Vagina (tissue), 2 donors: ENCODE data around the gene VPS4B. TPM values are rescaled to one million over a fixed set of nuclear protein-coding genes. Genes with fewer than 3 reads are reported as not detected.

Experiments
- DNase-seq, 2 donors: peaks; one replicate each; pipeline ENCODE4 v3.0.0-alpha.2; 2017; ENCODE audit errors: extremely low spot score in 2 of 2
- H3K27ac ChIP-seq: fragments of 200-600 bp; sonication (generic); one replicate; pipeline ENCODE4 v1.5.1; 2019
- H3K27me3 ChIP-seq: fragments of 200-600 bp; sonication (generic); one replicate; pipeline ENCODE4 v1.5.1; 2019
- H3K36me3 ChIP-seq, 2 donors: fragments of 200-600 bp; sonication (generic); one replicate each; pipeline ENCODE4 v1.5.1; 2017 to 2019
- H3K4me1 ChIP-seq: fragments of 200-600 bp; sonication (generic); one replicate; pipeline ENCODE4 v1.5.1; 2019
- H3K4me3 ChIP-seq, 2 donors: fragments of 200-600 bp; sonication (generic); 1 replicate in 1 of 2; 2 replicates in 1 of 2; pipeline ENCODE4 v1.5.1; 2016 to 2019
- H3K9me3 ChIP-seq: fragments of 200-600 bp; sonication (generic); one replicate; pipeline ENCODE4 v1.5.1; 2019
- POLR2A ChIP-seq, 2 donors: fragments of 450-650 bp; IDR thresholded peaks; one replicate each; pipeline ENCODE4 v1.6.1; 2017; ENCODE audit warnings: antibody characterized with exemption in 2 of 2, mild to moderate bottlenecking in 2 of 2, moderate library complexity in 2 of 2
- POLR2AphosphoS5 ChIP-seq, 2 donors: sonication (generic); formaldehyde crosslinking; IDR thresholded peaks; one replicate each; pipeline ENCODE4 v1.9.0; 2017; ENCODE audit warnings: antibody characterized with exemption in 2 of 2, mild to moderate bottlenecking in 2 of 2, low read depth in 1 of 2; ENCODE audit not compliant: insufficient read depth in 1 of 2
- intact Hi-C: fragments of 100-400 bp; cut with DNase I; formaldehyde crosslinking; loops from one replicate; pipeline ENCODE4 v1.15.1; 2023
- total RNA-seq: library from RNA; depleted of rRNA; stranded (reverse); fragments of >200 nt; gene quantifications from one replicate; pipeline ENCODE4 v1.2.3, GENCODE V29; 2016
- TF ChIP-seq, protein P1 (sequence below), 3 experiments: fragments of 450-650 bp in 2 of 3; fragments of 200-600 bp in 1 of 3; sonication (generic) in 1 of 3; IDR thresholded peaks; one replicate each; pipeline ENCODE4 v1.5.1; 2017 to 2019; ENCODE audit warnings: antibody characterized with exemption in 3 of 3, mild to moderate bottlenecking in 2 of 3, moderate library complexity in 2 of 3

VPS4B gene
- total RNA-seq, 1 donor from 2014 or later: 30.7 TPM

DNA sequence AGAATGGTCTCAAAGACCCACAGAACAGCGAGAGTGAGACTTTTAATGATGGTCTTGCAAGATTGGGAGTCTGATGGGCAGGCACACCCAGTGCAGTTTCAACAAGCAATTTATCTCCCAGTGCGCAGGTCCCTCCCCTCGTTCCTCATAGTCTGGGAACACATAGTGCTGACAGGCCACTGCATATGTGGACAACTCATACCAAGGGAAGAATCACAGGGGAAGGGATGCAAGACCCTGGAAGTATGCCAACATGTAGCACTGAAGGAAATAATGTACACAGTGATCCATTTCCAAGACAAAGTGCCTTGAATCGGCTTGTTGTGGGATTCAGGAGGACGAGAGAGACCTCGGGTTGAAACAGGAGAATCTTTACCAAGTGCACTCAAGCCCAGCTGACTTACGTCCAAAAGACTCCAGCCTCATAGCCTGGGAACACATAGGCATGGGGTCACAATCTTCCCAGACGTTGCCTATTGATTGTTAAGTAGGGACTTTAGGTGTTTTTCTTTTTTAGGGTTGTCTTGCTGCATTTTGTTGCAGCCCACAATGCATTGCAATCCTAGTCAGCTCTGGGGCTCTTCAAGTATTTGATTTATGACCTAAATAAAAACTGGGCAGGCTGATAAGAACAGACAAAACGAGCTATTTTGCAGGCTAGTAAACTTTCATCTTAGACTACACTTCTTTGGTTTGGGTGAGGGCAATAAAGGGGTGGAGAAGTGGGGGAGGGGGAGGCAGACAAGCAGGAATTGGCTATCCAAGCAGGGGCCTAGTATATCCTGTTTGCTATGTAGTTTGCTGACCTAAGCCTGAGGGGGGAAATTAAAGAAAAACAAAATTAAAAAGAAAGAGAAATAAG lies 29.8 kb upstream of the VPS4B start:
- Histone ChIP-seq H3K27ac (peak overlapping the region; percentile 31), H3K27me3 (no peaks in the 10 kb centered on the region), H3K4me3 (no peak overlapping the region), H3K9me3 (no peaks in the 10 kb centered on the region), H3K36me3 (no peaks in the 10 kb centered on the region), H3K4me1 (peaks cover 24% of the 10 kb centered on the region)
- intact Hi-C loops: no loop called here
- TF ChIP-seq POLR2A (IDR thresholded peaks at IDR 0.05): no peak
- TF ChIP-seq POLR2AphosphoS5 (IDR thresholded peaks at IDR 0.05; ENCODE audit: insufficient read depth in 1 of 2, low read depth in 1 of 2): peak in 1 of 2 donors; percentile 35
- no peak for DNase-seq

GRCh38 chr18:63449426-63449825 lies 27.1 kb upstream of the VPS4B start:
- no peaks in the 10 kb centered on the region for H3K27me3 ChIP-seq
- H3K36me3 ChIP-seq: no peaks in the 10 kb centered on the region
- TF ChIP-seq, protein P1, sequence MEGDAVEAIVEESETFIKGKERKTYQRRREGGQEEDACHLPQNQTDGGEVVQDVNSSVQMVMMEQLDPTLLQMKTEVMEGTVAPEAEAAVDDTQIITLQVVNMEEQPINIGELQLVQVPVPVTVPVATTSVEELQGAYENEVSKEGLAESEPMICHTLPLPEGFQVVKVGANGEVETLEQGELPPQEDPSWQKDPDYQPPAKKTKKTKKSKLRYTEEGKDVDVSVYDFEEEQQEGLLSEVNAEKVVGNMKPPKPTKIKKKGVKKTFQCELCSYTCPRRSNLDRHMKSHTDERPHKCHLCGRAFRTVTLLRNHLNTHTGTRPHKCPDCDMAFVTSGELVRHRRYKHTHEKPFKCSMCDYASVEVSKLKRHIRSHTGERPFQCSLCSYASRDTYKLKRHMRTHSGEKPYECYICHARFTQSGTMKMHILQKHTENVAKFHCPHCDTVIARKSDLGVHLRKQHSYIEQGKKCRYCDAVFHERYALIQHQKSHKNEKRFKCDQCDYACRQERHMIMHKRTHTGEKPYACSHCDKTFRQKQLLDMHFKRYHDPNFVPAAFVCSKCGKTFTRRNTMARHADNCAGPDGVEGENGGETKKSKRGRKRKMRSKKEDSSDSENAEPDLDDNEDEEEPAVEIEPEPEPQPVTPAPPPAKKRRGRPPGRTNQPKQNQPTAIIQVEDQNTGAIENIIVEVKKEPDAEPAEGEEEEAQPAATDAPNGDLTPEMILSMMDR (IDR thresholded peaks at IDR 0.05): no peak
- H3K4me3 ChIP-seq: no peak overlapping the region
- no peaks in the 10 kb centered on the region for H3K9me3 ChIP-seq
- no peak for DNase-seq
- H3K4me1 ChIP-seq: peaks cover 36% of the 10 kb centered on the region
- intact Hi-C loops: no loop called here
- no peak overlapping the region for H3K27ac ChIP-seq

GRCh38 chr18:63447066-63447465 lies 24.8 kb upstream of the VPS4B start:
- H3K4me3 ChIP-seq: no peak overlapping the region
- no peak for TF ChIP-seq POLR2AphosphoS5 (IDR thresholded peaks at IDR 0.05; ENCODE audit: insufficient read depth in 1 of 2, low read depth in 1 of 2)
- no peak for TF ChIP-seq POLR2A (IDR thresholded peaks at IDR 0.05)
- TF ChIP-seq, protein P1 (IDR thresholded peaks at IDR 0.05): no peak
- no peak overlapping the region for H3K27ac ChIP-seq
- no peaks in the 10 kb centered on the region for H3K9me3 ChIP-seq
- intact Hi-C loops: no loop called here
- DNase-seq: no peak
- no peaks in the 10 kb centered on the region for H3K36me3 ChIP-seq
- peaks cover 22% of the 10 kb centered on the region for H3K4me1 ChIP-seq
- H3K27me3 ChIP-seq: no peaks in the 10 kb centered on the region

- Histone ChIP-seq H3K27me3 (no peaks in the 10 kb centered on the region), H3K36me3 (no peaks in the 10 kb centered on the region), H3K27ac (no peak overlapping the region), H3K4me3 (no peak overlapping the region), H3K9me3 (no peaks in the 10 kb centered on the region), H3K4me1 (peaks cover 14% of the 10 kb centered on the region)
- TF ChIP-seq, protein P1 (IDR thresholded peaks at IDR 0.05): no peak
- no peak for TF ChIP-seq POLR2AphosphoS5 (IDR thresholded peaks at IDR 0.05; ENCODE audit: insufficient read depth in 1 of 2, low read depth in 1 of 2)
- TF ChIP-seq POLR2A (IDR thresholded peaks at IDR 0.05): no peak
- no peak for DNase-seq
- intact Hi-C loops: no loop called here
Measured at GRCh38 chr18:63446266-63446665, 24.0 kb upstream of the VPS4B start.

GRCh38 chr18:63445037-63445436 lies 22.8 kb upstream of the VPS4B start:
- H3K36me3 ChIP-seq: no peaks in the 10 kb centered on the region
- DNase-seq: no peak
- peaks cover 20% of the 10 kb centered on the region for H3K4me1 ChIP-seq
- TF ChIP-seq, protein P1 (IDR thresholded peaks at IDR 0.05): no peak
- TF ChIP-seq POLR2AphosphoS5 (IDR thresholded peaks at IDR 0.05; ENCODE audit: insufficient read depth in 1 of 2, low read depth in 1 of 2): peak in 1 of 2 donors; percentile 22
- H3K9me3 ChIP-seq: no peaks in the 10 kb centered on the region
- no peak overlapping the region for H3K4me3 ChIP-seq
- intact Hi-C loops: no loop called here
- H3K27me3 ChIP-seq: no peaks in the 10 kb centered on the region
- H3K27ac ChIP-seq: peak overlapping the region; percentile 73
